Endothelial cell of umbilical vein (primary cell): Measurements from ENCODE around the gene ZAR1L.

ENCODE experiments used
- CTCF ChIP-seq, 2 donors: IDR thresholded peaks; 1 replicate in 1 of 2; 2 replicates in 1 of 2; pipeline ENCODE4 v1.5.1; 2011; ENCODE audit warnings: low read length in 2 of 2, mild to moderate bottlenecking in 2 of 2, moderate library complexity in 2 of 2, control low read depth in 1 of 2, inconsistent platforms in 1 of 2, low read depth in 1 of 2; ENCODE audit not compliant: insufficient read depth in 1 of 2; ENCODE audit errors: extremely low read depth in 1 of 2
- EZH2 ChIP-seq: IDR thresholded peaks from 2 replicates; pipeline ENCODE4 v1.6.1; 2012; ENCODE audit warnings: borderline replicate concordance, low read depth, mild to moderate bottlenecking, moderate library complexity, low read length, inconsistent platforms; ENCODE audit not compliant: severe bottlenecking
- FOS ChIP-seq: IDR thresholded peaks from 2 replicates; pipeline ENCODE4 v1.6.1; 2011; ENCODE audit warnings: mild to moderate bottlenecking, low read length, moderate library complexity, borderline replicate concordance; ENCODE audit not compliant: insufficient read depth
- GATA2 ChIP-seq: IDR thresholded peaks from 2 replicates; pipeline ENCODE4 v1.7.0; 2011; ENCODE audit warnings: low read depth, mild to moderate bottlenecking, moderate library complexity, mixed read lengths, low read length; ENCODE audit not compliant: insufficient read length, insufficient read depth
- JUN ChIP-seq: IDR thresholded peaks from 2 replicates; pipeline ENCODE4 v1.6.1; 2011; ENCODE audit warnings: borderline replicate concordance, low read depth; ENCODE audit not compliant: insufficient read length, insufficient read depth
- MAX ChIP-seq: IDR thresholded peaks from 2 replicates; pipeline ENCODE4 v1.6.1; 2011; ENCODE audit not compliant: insufficient read depth, insufficient read length
- MYC ChIP-seq: IDR thresholded peaks from one replicate; pipeline ENCODE4 v1.6.1; 2011; ENCODE audit warnings: mild to moderate bottlenecking, low read depth, low read length
- POLR2A ChIP-seq: IDR thresholded peaks from 2 replicates; pipeline ENCODE4 v1.6.1; 2012; ENCODE audit warnings: low read depth, mild to moderate bottlenecking, control low read depth, low read length
- POLR2AphosphoS5 ChIP-seq: IDR thresholded peaks from 2 replicates; pipeline ENCODE4 v1.6.1; 2012; ENCODE audit warnings: low read depth, mild to moderate bottlenecking, control low read depth, low read length, moderate library complexity; ENCODE audit not compliant: insufficient read depth

GRCh38 chr13:32316028-32316339 lies 821 bp upstream of the ZAR1L start:
- peak; percentile 1 for TF ChIP-seq POLR2A
- no peak for TF ChIP-seq MYC
- TF ChIP-seq CTCF (IDR thresholded peaks at IDR 0.05; ENCODE audit: extremely low read depth in 1 of 2, insufficient read depth in 1 of 2, low read depth in 1 of 2, low read length in 2 of 2): no peak
- no peak for TF ChIP-seq JUN
- no peak for TF ChIP-seq FOS
- no peak for TF ChIP-seq MAX
- no peak for TF ChIP-seq POLR2AphosphoS5
- TF ChIP-seq GATA2: no peak
- TF ChIP-seq EZH2: no peak
